ENCODE measurements around the gene HUWE1. TPM values are rescaled to one million over a fixed set of nuclear protein-coding genes. Genes with fewer than 3 reads are reported as not detected.

The HUWE1 gene
- total RNA-seq, 3 donors from 2014 or later = 99.7 to 122 (median 108) TPM

- peaks cover 0 to 11% of the 10 kb centered on the region in 2 donors for H3K27me3 ChIP-seq
- intact Hi-C loops (cut with DNase I; ENCODE audit: low total_unique reads) = no loop called here
- no peak for DNase-seq (ENCODE audit: low spot score in 2 of 2)
- H3K4me3 ChIP-seq = no peak overlapping the region
- H3K27ac ChIP-seq = no peak overlapping the region
- no peaks in the 10 kb centered on the region for H3K9me3 ChIP-seq
- H3K4me1 ChIP-seq = no peaks in the 10 kb centered on the region
- H3K36me3 ChIP-seq = no peaks in the 10 kb centered on the region
- TF ChIP-seq POLR2AphosphoS5 (IDR thresholded peaks at IDR 0.05) = no peak
- TF ChIP-seq CTCF (IDR thresholded peaks at IDR 0.05) = no peak
- TF ChIP-seq POLR2A (IDR thresholded peaks at IDR 0.05) = no peak
Observed at GRCh38 chrX:53704294-53704693, 17.8 kb upstream of the HUWE1 start.

- intact Hi-C loops (cut with DNase I; ENCODE audit: low total_unique reads) = no loop called here
- no peak for TF ChIP-seq POLR2AphosphoS5 (IDR thresholded peaks at IDR 0.05)
- no peak for TF ChIP-seq CTCF (IDR thresholded peaks at IDR 0.05)
- no peak for TF ChIP-seq POLR2A (IDR thresholded peaks at IDR 0.05)
- H3K4me3 ChIP-seq = no peak overlapping the region
- H3K27ac ChIP-seq = no peak overlapping the region
- H3K36me3 ChIP-seq = no peaks in the 10 kb centered on the region
- no peak for DNase-seq (ENCODE audit: low spot score in 2 of 2)
- H3K4me1 ChIP-seq = no peaks in the 10 kb centered on the region
- peaks cover 0 to 22% of the 10 kb centered on the region in 2 donors for H3K27me3 ChIP-seq
- H3K9me3 ChIP-seq = no peaks in the 10 kb centered on the region
Observed at GRCh38 chrX:53695946-53696549, 9.5 kb upstream of the HUWE1 start.

GRCh38 chrX:53694642-53695041 is 8.1 kb upstream of the HUWE1 start:
- no peaks in the 10 kb centered on the region for H3K36me3 ChIP-seq
- no peak overlapping the region for H3K4me3 ChIP-seq
- H3K27ac ChIP-seq = no peak overlapping the region
- H3K27me3 ChIP-seq = peaks cover 0 to 25% of the 10 kb centered on the region in 2 donors
- DNase-seq (ENCODE audit: low spot score in 2 of 2) = no peak
- intact Hi-C loops (cut with DNase I; ENCODE audit: low total_unique reads) = no loop called here
- H3K4me1 ChIP-seq = no peaks in the 10 kb centered on the region
- TF ChIP-seq CTCF (IDR thresholded peaks at IDR 0.05) = no peak
- no peak for TF ChIP-seq POLR2AphosphoS5 (IDR thresholded peaks at IDR 0.05)
- no peak for TF ChIP-seq POLR2A (IDR thresholded peaks at IDR 0.05)
- H3K9me3 ChIP-seq = no peaks in the 10 kb centered on the region

- no peaks in the 10 kb centered on the region for H3K36me3 ChIP-seq
- no peak overlapping the region for H3K27ac ChIP-seq
- no peak for TF ChIP-seq POLR2AphosphoS5 (IDR thresholded peaks at IDR 0.05)
- TF ChIP-seq CTCF (IDR thresholded peaks at IDR 0.05) = no peak
- no peak for TF ChIP-seq POLR2A (IDR thresholded peaks at IDR 0.05)
- peaks cover 0 to 18% of the 10 kb centered on the region in 2 donors for H3K27me3 ChIP-seq
- DNase-seq (ENCODE audit: low spot score in 2 of 2) = no peak
- H3K9me3 ChIP-seq = no peaks in the 10 kb centered on the region
- H3K4me1 ChIP-seq = no peaks in the 10 kb centered on the region
- H3K4me3 ChIP-seq = no peak overlapping the region
- intact Hi-C loops (cut with DNase I; ENCODE audit: low total_unique reads) = no loop called here
Observed at GRCh38 chrX:53688300-53688699, 1.8 kb upstream of the HUWE1 start.

GRCh38 chrX:53685711-53686110 is 808 bp downstream of the HUWE1 start:
- H3K27me3 ChIP-seq = peaks cover 0 to 20% of the 10 kb centered on the region in 2 donors
- H3K4me3 ChIP-seq = peak overlapping the region; percentile 61 to 84 (median 67)
- no peak for TF ChIP-seq POLR2AphosphoS5 (IDR thresholded peaks at IDR 0.05)
- TF ChIP-seq POLR2A (IDR thresholded peaks at IDR 0.05) = no peak
- TF ChIP-seq CTCF (IDR thresholded peaks at IDR 0.05) = no peak
- peaks cover 0 to 6% of the 10 kb centered on the region in 2 donors for H3K4me1 ChIP-seq
- no peaks in the 10 kb centered on the region for H3K36me3 ChIP-seq
- H3K9me3 ChIP-seq = no peaks in the 10 kb centered on the region
- DNase-seq (ENCODE audit: low spot score in 2 of 2) = no peak
- peak overlapping the region; percentile 84 to 94 for H3K27ac ChIP-seq
- intact Hi-C loops (cut with DNase I; ENCODE audit: low total_unique reads) = no loop called here
